ENCODE data around the gene ABTB1. TPM values are rescaled to one million over a fixed set of nuclear protein-coding genes. Genes with fewer than 3 reads are reported as not detected.

Gene ABTB1
- total RNA-seq, 1 donor from 2014 or later = 11.8 TPM

GRCh38 chr3:127714125-127714571, 41.4 kb downstream of the ABTB1 start:
- no peak overlapping the region for H3K4me3 ChIP-seq (ENCODE audit: insufficient read depth, low read depth, low read length)
- H2AFZ ChIP-seq (ENCODE audit: low read depth, low read length) = no peak overlapping the region
- TF ChIP-seq CTCF (IDR thresholded peaks at IDR 0.05; ENCODE audit: insufficient read depth, low read depth, low read length) (no peak), EZH2 (IDR thresholded peaks at IDR 0.05; ENCODE audit: insufficient read depth, low read length) (no peak)
- Mint-ChIP-seq H3K4me1 (ENCODE audit: low read depth, unreplicated experiment) (no peaks in the 10 kb centered on the region), H3K9me3 (ENCODE audit: unreplicated experiment) (no peaks in the 10 kb centered on the region), H3K4me3 (ENCODE audit: unreplicated experiment) (no peak overlapping the region), H3K36me3 (ENCODE audit: low read depth, unreplicated experiment) (peaks cover 16% of the 10 kb centered on the region), H3K27me3 (ENCODE audit: low read depth, unreplicated experiment) (peaks cover 11% of the 10 kb centered on the region), H3K27ac (ENCODE audit: unreplicated experiment) (no peak overlapping the region)
- no peaks in the 10 kb centered on the region for H3K27me3 ChIP-seq (ENCODE audit: insufficient read depth, low read length)
- DNase-seq (ENCODE audit: low read depth) (no peak), FAIRE-seq (no peak)
- no peak overlapping the region for H3K27ac ChIP-seq (ENCODE audit: low read depth, low read length)
- no peak overlapping the region for H3K4me2 ChIP-seq (ENCODE audit: low read length)
- no peaks in the 10 kb centered on the region for H3K79me2 ChIP-seq (ENCODE audit: insufficient read depth, low read length)
- H3K36me3 ChIP-seq (ENCODE audit: insufficient read depth, low read length) = no peaks in the 10 kb centered on the region
- no peaks in the 10 kb centered on the region for H4K20me1 ChIP-seq (ENCODE audit: insufficient read depth, low read length)
- H3K9ac ChIP-seq (ENCODE audit: low read length) = no peak overlapping the region
- H3K9me3 ChIP-seq (ENCODE audit: insufficient read depth, low read depth, low read length) = no peaks in the 10 kb centered on the region
- peaks cover 10% of the 10 kb centered on the region for H3K4me1 ChIP-seq (ENCODE audit: insufficient read depth, low read length)

GRCh38 chr3:127714866-127715265, 42.1 kb downstream of the ABTB1 start:
- Histone ChIP-seq H3K4me2 (ENCODE audit: low read length) (no peak overlapping the region), H3K9me3 (ENCODE audit: insufficient read depth, low read depth, low read length) (no peaks in the 10 kb centered on the region), H3K27me3 (ENCODE audit: insufficient read depth, low read length) (no peaks in the 10 kb centered on the region), H3K4me3 (ENCODE audit: insufficient read depth, low read depth, low read length) (no peak overlapping the region), H4K20me1 (ENCODE audit: insufficient read depth, low read length) (no peaks in the 10 kb centered on the region), H3K79me2 (ENCODE audit: insufficient read depth, low read length) (no peaks in the 10 kb centered on the region), H3K4me1 (ENCODE audit: insufficient read depth, low read length) (peaks cover 10% of the 10 kb centered on the region), H2AFZ (ENCODE audit: low read depth, low read length) (no peak overlapping the region), H3K27ac (ENCODE audit: low read depth, low read length) (no peak overlapping the region), H3K9ac (ENCODE audit: low read length) (no peak overlapping the region), H3K36me3 (ENCODE audit: insufficient read depth, low read length) (no peaks in the 10 kb centered on the region)
- Mint-ChIP-seq H3K36me3 (ENCODE audit: low read depth, unreplicated experiment) (peaks cover 18% of the 10 kb centered on the region), H3K27me3 (ENCODE audit: low read depth, unreplicated experiment) (peaks cover 11% of the 10 kb centered on the region), H3K27ac (ENCODE audit: unreplicated experiment) (no peak overlapping the region), H3K9me3 (ENCODE audit: unreplicated experiment) (no peaks in the 10 kb centered on the region), H3K4me1 (ENCODE audit: low read depth, unreplicated experiment) (no peaks in the 10 kb centered on the region), H3K4me3 (ENCODE audit: unreplicated experiment) (no peak overlapping the region)
- FAIRE-seq = no peak
- TF ChIP-seq EZH2 (IDR thresholded peaks at IDR 0.05; ENCODE audit: insufficient read depth, low read length) (no peak), CTCF (IDR thresholded peaks at IDR 0.05; ENCODE audit: insufficient read depth, low read depth, low read length) (no peak)
- no peak for DNase-seq (ENCODE audit: low read depth)

GRCh38 chr3:127715532-127715931, 42.8 kb downstream of the ABTB1 start:
- TF ChIP-seq CTCF (IDR thresholded peaks at IDR 0.05; ENCODE audit: insufficient read depth, low read depth, low read length) = no peak
- peaks cover 20% of the 10 kb centered on the region for H3K36me3 Mint-ChIP-seq (ENCODE audit: low read depth, unreplicated experiment)
- H3K9me3 Mint-ChIP-seq (ENCODE audit: unreplicated experiment) = no peaks in the 10 kb centered on the region
- Histone ChIP-seq H3K9ac (ENCODE audit: low read length) (no peak overlapping the region), H3K4me1 (ENCODE audit: insufficient read depth, low read length) (peaks cover 6% of the 10 kb centered on the region), H4K20me1 (ENCODE audit: insufficient read depth, low read length) (no peaks in the 10 kb centered on the region), H3K36me3 (ENCODE audit: insufficient read depth, low read length) (no peaks in the 10 kb centered on the region), H3K79me2 (ENCODE audit: insufficient read depth, low read length) (no peaks in the 10 kb centered on the region), H2AFZ (ENCODE audit: low read depth, low read length) (no peak overlapping the region), H3K9me3 (ENCODE audit: insufficient read depth, low read depth, low read length) (no peaks in the 10 kb centered on the region), H3K4me3 (ENCODE audit: insufficient read depth, low read depth, low read length) (no peak overlapping the region), H3K27me3 (ENCODE audit: insufficient read depth, low read length) (no peaks in the 10 kb centered on the region), H3K4me2 (ENCODE audit: low read length) (no peak overlapping the region), H3K27ac (ENCODE audit: low read depth, low read length) (no peak overlapping the region)
- H3K4me3 Mint-ChIP-seq (ENCODE audit: unreplicated experiment) = no peak overlapping the region
- no peak overlapping the region for H3K27ac Mint-ChIP-seq (ENCODE audit: unreplicated experiment)
- no peaks in the 10 kb centered on the region for H3K4me1 Mint-ChIP-seq (ENCODE audit: low read depth, unreplicated experiment)
- DNase-seq (ENCODE audit: low read depth) (no peak), FAIRE-seq (no peak)
- H3K27me3 Mint-ChIP-seq (ENCODE audit: low read depth, unreplicated experiment) = peaks cover 11% of the 10 kb centered on the region
